Upper lobe of left lung (tissue), 4 donors: ENCODE results near the gene RRP36.

Experiments used
- EP300 ChIP-seq, 4 donors: sonication (generic); formaldehyde crosslinking; IDR thresholded peaks; one replicate each; pipeline ENCODE4 v1.5.1; 2017; ENCODE audit warnings: antibody characterized with exemption in 4 of 4, control low read depth in 2 of 4
- POLR2A ChIP-seq, 4 donors: fragments of 450-650 bp; IDR thresholded peaks; one replicate each; pipeline ENCODE4 v1.5.1; 2016 to 2017; ENCODE audit warnings: antibody characterized with exemption in 4 of 4, mild to moderate bottlenecking in 2 of 4
- TF ChIP-seq, protein P1 (sequence below), 6 experiments: fragments of 450-650 bp in 4 of 6; fragments of 200-600 bp in 2 of 6; sonication (generic) in 2 of 6; IDR thresholded peaks; one replicate each; pipeline ENCODE4 v1.5.1; 2016 to 2019; ENCODE audit warnings: antibody characterized with exemption in 6 of 6

DNA sequence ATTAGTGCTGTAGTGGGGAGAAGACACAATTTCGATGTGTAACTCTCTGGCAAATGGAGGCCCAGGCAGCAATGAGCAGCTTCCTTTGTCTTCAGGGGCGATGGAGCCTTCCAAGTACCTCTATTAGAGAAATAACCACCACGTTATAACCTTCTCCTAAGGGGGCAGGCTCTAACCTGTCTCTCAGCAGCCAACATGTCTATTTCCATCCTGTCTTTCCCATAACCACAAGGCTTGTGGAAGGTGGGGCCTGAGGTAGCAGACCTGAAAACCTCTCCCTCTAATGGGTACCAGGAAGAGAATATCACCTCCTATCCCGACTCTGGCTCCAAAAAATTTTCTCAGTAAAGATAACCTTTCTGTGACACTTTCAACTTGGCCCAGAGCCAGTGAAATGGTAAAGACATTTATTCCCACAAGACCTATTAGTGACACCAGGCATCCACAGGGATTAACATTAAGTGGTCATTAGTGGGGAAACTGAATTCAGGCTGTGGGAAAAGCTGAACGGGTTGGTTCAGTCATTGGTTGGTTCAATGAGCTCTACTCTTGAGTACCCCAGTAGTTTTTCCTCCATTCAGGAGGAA is 46.4 kb upstream of the RRP36 start:
- TF ChIP-seq, protein P1, sequence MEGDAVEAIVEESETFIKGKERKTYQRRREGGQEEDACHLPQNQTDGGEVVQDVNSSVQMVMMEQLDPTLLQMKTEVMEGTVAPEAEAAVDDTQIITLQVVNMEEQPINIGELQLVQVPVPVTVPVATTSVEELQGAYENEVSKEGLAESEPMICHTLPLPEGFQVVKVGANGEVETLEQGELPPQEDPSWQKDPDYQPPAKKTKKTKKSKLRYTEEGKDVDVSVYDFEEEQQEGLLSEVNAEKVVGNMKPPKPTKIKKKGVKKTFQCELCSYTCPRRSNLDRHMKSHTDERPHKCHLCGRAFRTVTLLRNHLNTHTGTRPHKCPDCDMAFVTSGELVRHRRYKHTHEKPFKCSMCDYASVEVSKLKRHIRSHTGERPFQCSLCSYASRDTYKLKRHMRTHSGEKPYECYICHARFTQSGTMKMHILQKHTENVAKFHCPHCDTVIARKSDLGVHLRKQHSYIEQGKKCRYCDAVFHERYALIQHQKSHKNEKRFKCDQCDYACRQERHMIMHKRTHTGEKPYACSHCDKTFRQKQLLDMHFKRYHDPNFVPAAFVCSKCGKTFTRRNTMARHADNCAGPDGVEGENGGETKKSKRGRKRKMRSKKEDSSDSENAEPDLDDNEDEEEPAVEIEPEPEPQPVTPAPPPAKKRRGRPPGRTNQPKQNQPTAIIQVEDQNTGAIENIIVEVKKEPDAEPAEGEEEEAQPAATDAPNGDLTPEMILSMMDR (IDR thresholded peaks at IDR 0.05) = no peak
- TF ChIP-seq POLR2A (IDR thresholded peaks at IDR 0.05) (no peak), EP300 (IDR thresholded peaks at IDR 0.05) (no peak)
